HG02885 (cell line): Measurements from ENCODE around the gene NEU4.
"Not testable (repeated sequence)": the region's sequence is repeated elsewhere in the genome, so short reads cannot be mapped to it uniquely, and the experiment has no call there.

ENCODE experiments used
- ATAC-seq: cut with Tn5 transposase; IDR thresholded peaks from one replicate; pipeline ENCODE4 v1.9.1; 2021; ENCODE audit warnings: mild to moderate bottlenecking; ENCODE audit not compliant: unreplicated experiment, poor library complexity

The NEU4 gene

DNA sequence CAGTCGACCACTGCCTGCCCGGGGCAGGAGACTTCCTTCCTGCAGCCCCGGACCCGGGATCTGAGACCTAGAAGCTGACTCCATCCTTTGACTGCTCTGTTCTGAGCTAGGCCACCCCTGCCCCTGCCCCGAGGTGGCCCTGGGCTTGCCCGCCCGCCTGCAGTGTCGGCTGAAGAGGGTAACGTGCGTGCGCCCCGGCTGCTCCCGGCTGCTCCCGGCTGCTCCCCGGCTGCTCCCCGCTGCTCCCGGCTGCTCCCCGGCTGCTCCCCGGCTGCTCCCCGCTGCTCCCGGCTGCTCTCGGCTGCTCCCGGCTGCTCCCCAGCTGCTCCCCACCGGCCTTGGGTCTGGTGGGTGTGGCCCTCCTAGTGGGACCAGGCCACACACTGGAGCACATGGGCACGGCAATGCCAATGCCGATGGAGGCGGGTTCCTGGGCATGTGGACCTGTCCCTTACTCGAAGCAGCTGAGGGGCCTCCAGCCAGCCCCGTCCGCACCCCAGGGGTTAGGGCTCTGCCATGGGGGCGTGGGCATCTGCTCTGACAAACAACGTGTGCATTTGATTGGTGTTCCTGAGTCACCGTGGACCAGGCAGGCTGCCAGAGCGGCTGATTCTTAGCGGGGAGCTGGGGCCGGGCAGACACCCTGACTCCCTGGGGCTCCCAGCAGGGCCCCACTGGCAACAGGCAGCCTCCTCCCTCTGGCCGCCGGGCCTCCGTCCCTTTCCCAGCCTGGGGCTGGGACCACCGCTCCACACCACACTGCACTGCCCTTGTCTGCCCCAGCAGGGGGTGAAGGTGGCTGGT lies 34.4 kb upstream of the NEU4 start:
- no peak for ATAC-seq

DNA sequence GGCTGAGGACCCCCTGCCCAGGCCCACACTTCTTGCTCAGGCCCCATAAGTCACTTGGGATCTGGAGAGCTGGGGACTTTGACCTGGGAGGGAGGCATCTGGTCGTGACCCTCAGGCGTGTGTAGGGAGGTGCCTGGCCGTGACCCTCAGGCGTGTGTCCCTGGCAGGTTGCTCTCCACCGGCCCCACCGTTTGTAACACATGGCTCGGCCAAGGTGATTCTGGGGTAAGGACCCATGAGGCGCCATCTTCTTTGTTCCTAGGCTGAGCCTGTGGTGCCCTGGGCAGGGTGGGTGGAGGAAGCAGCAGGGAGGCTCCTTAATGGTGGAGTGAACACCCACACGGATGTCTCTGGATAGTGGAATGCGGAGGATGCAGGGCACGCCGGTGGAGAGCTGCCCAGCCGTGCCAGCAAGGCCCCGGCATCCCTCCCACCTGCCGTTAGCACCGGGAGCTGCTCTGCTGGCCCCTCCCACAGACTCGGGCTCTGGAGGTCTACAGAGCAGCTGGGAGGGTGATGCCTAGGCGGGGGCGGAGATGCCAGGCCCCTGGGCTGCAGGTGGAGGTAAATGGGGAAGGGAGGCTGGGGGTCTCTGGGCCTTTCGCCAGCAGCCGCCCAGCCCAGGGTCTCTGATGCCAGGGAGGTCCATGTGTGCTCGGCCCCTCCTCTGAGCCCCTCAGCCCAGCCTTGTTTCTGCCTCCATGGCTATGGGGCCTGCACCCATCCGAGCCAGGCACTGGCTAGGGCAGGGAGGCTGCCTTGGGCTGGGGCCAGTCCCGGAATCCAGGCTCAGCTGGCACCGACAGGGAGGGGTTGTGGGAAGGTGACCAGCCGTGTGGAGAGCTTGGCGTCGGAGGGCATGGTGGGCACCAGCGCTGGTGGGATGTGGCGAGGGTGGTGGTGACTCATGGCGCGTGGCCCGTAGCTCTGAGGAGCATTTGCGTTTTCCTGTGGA lies 33.5 kb upstream of the NEU4 start:
- no peak for ATAC-seq

DNA sequence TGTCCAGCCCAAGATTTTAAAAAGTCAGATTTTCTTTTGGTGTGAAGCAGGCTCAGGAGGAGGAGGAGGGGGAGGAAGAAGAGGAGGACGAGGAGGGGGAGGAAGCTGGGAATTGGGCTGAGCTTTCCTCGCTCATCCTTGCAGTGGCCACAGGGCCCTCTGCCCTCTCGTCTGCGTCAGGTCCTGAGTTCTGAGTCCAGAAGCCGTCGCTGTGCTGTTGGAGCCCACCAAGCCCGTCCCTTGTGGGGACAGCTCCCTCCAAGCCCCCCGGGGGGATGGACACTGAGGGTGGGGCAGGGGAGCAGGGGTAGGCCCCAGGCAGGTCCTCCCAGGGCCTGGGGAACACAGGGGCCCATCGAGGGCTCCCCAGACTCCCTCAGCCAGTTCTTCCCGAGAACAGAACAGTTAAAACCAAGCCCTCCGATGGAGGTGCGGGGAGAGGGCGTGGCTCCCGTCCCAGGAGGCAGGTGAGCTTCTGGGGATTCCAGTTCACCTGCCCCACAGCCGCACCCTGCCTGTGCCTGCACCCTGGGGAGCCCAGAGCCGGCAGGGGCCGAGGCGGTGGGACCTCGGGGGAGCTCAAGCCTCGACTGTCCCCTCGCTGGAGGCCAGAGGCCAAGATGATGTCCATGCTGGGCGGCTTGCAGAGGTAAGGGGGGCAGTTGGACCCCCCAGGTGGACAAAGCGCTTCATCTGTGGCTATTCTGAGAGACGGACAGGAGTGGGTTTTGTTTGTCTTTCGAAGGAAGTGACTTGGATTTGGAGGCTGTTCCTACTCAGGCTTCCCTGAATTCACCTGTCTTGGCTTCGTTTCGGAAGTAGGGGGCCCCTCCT lies 32.4 kb upstream of the NEU4 start, which contains the start of gene GAL3ST2:
TSS of gene GAL3ST2 (plus strand) at position 487 of the 834 bp plus-strand sequence. CDS start at position 621, 134 bp downstream.
- ATAC-seq, result no peak

DNA sequence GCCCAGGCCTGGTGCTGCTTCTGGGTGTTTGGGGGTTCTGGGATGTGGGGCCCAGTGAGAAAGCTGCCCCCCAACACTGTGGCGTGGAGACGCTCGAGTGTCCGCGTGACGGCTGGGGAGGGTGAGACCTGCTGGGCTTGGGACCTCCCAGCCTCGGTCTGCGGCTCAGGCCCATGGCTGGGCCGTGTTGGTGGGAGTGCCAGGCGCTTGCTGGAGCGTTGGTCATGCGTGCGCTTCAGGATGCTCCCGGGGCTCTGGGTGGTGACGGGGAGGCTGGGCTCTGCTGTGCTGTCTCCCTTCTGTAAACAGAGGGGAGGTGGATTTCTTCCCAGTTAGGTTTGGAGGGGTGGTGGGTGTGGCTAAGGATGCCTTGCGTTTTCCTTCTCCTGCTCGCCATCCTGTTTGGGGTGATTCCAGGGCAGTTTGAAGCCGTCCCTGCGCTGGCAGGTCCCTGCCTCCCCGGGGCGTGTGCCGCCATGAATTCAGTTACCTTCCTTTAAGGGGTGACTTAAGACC lies 31.8 kb upstream of the NEU4 start:
- ATAC-seq, result no peak

DNA sequence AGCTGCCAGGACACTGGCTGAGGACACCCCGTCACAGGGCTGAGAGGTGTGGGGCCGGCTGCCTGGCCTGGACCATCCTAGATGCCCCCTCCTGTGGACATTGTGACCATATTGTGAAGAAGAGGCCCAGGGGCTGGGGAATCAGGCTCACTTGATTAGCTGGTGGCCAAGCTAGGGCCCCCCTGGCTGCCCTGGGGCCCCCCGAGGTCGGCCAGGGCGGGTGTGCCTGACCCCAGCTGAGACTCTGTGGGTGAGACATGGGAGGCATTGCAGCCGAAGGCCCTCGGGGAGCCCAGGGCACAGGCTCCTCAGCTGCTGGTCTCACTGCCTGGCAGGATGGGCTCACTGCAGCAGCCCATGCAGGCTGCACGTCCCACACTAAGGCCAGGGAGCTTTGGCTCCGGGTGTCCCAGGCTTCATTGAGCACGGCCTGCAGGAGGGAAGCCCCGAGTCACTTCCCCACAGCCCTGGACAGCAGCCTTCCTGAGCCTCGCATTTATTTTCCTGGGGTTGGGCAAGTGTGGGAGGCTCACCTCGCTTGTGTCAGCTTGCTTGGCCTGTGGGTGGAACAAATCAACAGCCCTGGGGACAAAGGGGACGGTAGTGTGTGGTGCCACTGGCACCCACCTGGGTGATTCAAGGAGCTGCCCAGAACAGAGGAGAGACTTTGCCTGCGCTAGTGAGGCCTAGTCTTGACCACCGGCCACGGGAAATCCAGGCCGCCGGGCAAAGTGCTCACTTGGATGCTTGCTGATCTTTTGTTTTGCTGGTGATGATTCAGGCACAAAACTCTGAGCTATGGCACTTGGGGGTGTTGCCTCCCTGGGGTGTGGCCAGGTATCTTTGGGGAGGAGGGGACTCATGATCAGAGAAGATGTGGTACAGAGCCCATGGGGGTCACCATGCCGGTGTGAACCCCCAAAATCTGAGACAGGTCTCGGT lies 31.0 kb upstream of the NEU4 start:
- ATAC-seq, result no peak

DNA sequence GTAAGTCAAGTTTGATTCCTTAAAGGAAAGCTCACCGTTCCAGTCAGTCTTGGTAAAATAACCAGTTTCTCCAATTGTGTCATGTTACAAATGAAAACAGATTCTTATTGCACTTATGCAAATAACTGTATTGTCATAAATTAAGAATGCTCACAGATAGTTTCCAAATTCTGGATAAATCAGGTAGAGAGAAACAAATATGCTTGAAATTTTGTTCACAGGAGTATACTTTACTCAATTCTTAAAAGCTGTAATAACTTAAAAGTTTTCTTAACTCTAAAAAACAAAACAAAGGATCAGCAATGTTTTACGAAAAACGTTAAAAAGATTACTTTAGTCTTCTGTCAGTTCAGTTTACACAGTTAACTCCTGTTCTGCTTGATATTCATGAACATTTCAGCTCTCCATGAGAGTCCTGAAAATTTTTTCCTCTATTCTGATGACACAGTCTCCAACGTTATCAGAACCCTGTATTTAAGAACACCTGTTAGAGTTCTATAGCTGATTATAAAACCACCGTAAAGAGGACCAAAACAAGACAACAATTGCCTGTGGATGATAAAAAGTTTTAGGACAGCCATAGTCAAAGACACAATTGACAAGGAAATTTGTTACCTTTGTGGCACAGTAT lies 27.9 kb upstream of the NEU4 start:
- no peak for ATAC-seq

DNA sequence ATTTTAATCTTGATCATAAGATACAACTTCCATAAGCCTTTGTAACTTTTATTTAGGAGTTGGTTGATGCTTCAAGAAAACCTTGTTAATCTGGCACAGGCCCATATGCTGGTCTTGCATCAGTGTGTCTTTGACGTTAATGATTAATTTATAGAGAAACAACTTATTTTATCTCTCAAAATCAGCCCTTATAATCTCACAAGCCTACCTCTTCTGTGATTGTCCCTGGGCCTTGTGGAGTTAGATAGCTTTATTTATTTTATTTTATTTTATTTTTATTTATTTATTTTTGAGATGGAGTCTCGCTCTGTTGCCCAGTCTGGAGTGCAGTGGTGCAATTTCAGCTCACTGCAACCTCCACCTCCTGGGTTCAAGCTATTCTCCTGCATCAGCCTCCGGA lies 26.9 kb upstream of the NEU4 start:
- ATAC-seq, result not testable (repeated sequence)

DNA sequence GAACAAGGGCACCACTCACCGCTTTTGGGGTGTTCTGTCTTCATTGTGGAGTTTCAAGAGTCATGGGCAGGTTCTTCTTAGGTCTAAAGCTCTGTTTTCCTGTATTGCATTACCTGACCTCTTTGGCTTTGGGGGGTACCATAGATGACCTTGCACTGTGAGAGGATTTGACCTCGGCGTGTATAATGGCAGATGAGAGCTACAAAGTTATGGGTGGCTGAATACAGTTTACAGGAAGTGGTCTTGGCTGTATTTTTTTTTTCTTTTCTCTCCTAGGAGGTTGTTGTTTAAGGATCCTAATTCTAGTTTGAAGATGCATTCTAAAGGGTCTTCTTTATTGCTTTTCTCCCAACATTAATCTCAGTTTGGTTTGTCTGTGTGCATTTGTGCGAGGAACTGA lies 20.9 kb upstream of the NEU4 start:
- ATAC-seq, result no peak

DNA sequence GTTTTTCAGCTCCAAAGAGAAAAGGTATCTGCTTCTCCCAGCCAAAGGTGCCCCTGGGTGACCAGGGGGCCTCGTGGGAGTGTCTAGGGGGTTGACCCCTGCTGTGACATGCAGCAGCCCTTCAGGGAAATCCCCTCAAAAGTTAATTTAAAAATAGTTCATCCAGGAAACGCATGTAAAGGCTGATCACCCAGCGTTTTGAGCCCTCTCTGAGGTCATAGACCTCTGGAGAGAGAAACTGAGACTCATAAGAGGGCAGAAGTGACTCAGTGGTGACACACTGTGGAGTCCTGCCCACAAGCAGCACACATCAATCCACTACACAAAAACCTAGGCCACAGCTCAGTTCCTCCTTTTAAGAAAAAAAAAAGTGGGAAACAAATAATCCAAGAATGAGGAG lies 20.4 kb upstream of the NEU4 start:
- ATAC-seq, result no peak

DNA sequence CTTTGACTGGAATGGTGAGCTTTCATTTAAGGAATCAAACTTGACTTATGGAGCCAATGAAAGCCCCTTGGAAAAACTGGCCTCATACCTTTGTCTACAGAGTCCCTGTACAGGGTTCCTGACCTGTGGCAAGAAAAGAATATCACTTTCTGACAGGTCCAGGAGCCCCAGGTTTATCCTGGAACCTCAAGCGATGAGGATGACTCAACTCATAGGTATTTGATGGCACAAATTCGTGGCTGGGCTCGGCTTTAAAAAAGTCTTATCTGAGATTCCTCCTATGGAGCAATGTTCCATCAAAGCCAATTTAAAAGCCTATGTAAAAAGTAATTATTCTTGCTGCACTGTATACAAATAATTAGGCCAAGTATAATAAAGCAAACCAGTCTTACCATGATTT lies 17.6 kb upstream of the NEU4 start:
- ATAC-seq, result not testable (repeated sequence)

DNA sequence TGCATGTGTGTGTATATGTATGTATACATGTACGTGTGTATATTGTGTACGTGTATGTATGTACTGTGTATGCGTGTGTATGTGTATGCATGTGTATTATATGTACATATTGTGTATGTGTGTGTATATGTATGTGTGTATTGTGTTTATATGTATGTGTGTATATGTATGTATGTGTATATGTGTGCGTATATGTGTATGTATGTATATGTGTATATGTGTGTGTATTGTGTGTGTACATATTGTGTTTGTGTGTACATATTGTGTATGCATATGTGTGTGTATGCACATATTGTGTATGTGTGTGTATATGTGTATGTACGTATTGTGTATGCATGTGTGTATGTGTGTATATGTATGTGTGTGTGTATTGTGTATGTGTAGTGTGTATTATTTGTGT lies 15.6 kb upstream of the NEU4 start:
- ATAC-seq, result no peak

DNA sequence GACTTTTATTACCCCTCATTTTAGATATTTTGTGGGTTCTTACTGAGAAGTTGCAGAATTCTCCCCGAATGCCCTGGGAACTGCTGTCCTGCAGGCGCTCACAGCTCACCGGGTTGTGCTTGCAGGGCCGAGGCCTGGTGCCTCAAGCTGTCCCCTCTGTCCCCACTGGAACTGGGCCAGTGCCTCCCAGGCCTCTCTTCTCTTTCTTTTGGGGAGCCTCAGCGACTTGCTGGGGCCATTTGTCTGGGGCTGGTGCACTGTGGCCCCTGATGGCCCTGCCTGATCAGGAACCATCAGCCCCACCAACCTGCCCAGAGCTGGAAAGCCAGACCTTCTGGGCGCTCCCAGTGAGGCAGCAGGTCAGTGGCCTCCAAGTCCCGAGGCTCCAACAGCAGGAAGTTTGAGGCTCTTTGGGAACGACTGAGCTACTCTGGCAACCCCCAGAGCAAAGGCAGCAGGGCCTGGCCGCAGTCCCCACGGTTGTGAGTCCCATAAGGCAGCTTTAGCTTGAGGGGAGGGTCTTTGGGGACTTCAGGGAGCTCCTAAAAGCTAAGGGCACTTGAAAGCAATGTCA lies 14.7 kb upstream of the NEU4 start:
- no peak for ATAC-seq

DNA sequence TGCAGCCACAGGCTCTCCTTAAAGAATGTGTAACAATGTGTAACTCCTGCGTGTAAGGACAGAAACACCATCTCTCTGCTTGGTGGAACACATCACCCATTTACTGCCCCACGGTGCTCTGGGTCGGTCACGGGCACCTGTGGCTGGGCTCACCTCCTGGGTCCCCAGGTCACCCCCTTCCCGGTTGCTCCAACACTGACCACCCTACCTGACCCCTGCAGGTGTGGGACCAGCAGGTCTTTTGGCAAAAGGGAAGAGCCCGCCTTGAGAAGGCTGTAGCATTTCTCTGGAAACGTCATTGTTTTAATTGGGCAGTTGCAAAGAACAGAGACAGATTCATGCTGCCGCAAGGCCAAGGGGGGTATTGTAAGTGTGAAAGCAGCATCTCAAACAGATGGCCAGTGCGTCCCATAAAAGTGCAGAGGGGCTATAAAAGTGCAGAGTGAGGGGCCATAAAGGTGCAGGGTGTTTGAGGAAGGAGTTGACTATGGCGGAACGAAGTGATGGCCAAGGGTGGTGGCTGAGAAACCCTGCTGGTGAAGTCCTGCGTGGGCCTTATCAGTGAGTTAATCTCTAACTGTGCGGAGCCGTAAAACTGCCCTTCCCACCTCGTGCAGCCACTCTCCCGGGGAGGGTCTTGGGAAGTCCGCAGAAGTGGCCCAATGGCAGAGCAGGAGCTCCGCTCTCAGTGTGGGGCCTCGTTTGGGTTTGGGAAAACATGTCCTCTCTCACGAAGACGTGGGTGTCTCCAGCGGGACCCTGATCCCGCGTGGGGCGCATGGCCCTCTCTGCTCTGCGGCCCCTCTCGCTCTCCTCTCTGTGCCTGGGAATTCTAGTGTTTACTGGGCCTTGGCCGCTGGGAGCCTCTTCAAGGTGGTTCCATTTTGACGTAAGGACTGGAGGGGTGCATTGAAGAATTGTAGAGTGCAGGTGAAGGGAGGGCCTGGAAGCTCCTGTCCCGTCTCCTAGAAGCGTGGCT lies 13.7 kb upstream of the NEU4 start:
- no peak for ATAC-seq

DNA sequence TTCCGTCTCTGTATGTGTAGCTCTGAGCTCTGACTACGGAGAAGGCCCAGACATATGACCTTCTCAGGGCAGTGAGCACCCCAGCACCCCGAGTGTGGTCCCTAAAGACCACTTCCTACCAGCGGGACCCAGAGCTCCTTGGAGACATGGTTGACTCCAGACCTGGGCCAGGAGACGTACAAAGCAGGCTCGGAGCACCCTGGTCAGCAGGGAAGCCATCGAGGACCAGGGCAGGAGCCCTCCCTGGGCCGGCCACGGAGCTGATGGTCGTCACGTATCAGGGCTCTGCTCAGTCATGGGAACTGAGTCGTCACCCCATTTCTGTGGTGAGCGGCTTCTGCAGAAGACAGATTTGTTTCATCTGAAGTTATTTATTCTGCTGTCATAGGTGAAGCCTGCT lies 12.8 kb upstream of the NEU4 start:
- no peak for ATAC-seq

DNA sequence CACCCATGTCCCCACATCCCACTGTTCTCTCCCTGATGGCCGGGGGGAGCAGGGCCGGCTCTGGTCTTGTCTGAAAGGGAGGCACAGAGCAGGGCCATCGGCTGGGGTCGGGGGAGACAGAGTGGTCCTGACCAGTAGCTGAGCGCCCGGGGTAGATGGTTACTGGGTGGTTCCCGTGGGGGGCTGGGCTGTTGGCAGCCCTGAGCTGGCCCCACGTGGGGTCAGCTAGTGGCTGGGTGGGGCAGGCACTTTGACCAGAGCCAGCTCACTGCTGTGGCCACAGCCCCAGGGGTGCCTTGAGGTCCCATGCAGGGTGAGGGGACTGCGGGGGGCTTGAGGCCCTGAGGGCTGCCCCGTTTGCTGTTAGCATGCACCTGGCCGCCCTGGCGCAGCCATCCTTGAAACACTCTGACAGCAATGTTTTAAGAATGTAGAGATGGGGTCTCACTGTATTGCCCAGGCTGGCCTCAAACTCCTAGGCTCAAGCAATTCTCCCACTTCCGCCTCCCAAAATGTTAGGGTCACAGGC lies 12.3 kb upstream of the NEU4 start:
- ATAC-seq, result no peak

DNA sequence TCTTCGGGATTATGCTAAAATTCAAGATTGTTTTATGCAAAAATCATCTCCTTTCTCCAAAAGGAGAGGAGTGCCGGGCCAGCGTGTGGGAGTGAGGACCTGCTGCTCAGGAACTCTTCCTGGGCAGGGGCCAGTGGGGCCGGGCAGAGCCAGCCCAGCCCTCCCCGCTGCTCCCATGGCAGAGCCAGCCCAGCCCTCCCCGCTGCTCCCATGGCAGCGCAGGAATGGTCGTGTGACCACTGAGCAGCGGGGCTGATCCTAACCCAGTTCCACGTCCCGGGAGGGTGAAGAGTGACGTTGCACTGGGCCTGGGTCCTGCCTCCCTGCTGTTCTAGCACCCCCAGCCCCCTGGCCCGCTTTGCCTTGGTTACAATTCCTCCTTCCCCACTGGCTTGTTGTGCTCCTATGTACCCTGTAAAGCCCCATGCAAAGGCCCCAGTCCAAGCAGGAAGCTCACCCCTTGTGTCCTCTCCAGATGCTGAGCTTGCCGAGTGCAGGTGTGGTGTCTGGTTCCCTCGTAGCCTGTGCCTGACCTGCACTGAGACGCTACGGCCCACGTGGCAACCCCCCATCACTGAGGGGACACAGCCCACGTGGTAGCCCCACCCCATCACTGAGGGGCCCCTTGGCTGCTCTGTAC lies 11.4 kb upstream of the NEU4 start:
- no peak for ATAC-seq
